SK-N-SH (cell line): ENCODE data around the gene COL4A2.

Experiments used
- CTCF ChIP-seq: fragments of 200-600 bp; sonication (generic); IDR thresholded peaks from 2 replicates; pipeline ENCODE4 v1.6.1; 2017; ENCODE audit warnings: antibody characterized with exemption, mild to moderate bottlenecking, moderate library complexity
- POLR2AphosphoS5 ChIP-seq: IDR thresholded peaks from 2 replicates; pipeline ENCODE4 v1.6.1; 2012; ENCODE audit warnings: low read depth, low read length
- TAF1 ChIP-seq: IDR thresholded peaks from 2 replicates; pipeline ENCODE4 v1.6.1; 2012; ENCODE audit warnings: low read depth, mild to moderate bottlenecking, low read length, moderate library complexity, borderline replicate concordance

- TF ChIP-seq POLR2AphosphoS5, result no peak
- no peak for TF ChIP-seq TAF1
- no peak for TF ChIP-seq CTCF
These were observed 24.7 kb upstream of the COL4A2 start for GRCh38 chr13:110282316-110282841.
